ENCODE data around the gene RBM44.

The RBM44 gene

DNA sequence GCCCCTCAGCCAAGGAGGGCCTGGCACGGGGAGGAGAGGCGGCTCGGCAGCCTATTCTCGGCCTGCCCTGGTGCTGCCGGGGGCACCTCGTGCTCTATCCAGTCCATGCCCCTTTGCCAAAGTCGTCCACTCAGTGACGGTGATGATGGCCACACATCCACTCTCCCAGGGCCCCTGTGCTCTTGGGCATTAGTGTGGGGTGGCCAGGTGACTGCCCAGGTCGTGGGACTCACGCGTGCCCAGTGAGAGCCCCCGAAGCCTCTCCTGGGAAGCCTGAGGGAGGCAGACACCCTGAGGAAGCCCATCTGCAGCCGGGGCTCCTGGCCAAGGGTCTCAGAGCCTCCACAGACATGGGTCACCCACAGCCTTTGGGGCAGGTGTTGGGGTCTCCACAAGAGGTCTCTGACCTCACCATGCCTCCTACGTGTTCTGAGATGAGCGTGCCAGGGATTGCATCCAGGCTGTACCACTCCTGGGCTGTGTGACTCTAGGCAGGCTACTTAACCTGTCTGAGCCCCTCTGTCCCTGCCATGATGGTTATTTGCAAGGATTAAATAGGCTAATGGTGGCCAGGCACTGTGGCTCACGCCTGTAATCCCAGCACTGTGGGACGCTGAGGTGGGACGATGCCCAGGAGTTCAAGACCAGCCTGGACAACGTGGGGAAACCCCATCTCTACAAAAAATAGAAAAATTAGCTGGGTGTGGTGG is 73.8 kb downstream of the RBM44 start:
- no peak for DNase-seq

GRCh38 chr2:237873421-237873831 is 74.8 kb downstream of the RBM44 start:
- no peak for DNase-seq

GRCh38 chr2:237873897-237874551 is 75.4 kb downstream of the RBM44 start:
- no peak for DNase-seq

DNA sequence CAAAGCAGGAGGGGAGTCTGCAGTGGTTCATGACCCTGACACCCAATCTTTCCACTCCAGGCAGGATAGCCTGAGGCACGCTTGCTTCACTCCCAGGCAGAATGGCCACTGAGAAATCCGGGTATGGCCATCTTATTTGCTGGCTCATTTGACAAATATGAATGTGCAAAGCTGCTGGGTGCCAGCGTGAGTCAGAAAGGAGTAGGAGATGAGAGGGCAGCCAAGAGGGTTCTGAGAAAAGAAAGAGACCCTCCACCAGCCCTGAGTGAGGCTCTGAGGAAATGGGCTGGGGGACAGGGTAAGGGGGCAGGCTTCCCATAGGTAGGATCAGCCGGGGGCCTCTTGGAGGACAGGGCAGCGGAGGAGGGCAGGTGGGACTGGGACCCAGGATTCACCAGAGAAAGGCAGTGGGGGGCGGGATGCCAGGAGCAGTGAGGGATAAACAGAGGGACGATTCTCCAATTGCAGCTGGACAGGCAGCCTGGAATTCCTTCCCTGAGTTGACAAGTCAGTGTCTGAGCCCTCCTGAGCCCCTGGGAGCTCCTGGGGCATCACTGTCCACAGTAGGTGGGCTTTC is 76.1 kb downstream of the RBM44 start:
- no peak for DNase-seq

DNA sequence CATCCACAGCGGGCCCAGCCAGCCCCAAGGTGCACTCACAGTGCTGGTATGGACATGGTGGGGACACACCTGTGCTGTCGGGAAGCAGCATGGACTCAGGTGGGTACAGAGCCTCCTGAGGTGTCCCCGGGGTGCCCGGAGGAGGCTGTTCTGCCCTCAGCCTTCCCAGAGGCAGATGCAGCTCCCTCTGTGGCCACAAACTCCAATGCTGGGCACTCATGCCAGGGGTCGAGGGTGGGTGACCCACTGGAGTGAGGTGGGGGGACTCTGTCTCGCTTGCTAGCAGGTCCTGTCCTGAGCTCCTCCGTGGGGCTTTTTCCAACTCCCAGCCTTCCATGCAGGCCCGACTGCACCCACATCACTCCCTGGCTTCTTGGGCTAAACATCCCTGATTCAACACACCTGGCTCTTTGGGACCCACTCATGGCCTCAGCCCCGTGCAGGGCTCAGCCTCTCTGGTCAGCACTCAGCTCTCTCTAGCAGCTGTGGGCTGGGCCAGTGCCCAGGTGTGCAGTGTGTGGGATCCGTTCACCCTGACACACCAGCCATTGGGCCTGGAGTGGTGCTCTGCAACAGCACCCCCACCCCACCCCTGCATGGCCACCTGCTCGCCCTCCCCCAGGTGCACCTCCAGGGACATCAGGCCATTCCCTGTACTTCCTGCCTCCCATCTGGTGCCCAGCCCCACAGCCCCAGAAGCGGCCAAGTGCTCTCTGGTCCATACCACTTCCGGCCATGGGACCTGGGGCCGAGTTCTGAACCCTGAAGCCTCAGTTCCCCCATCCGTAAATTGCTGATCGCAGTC is 76.9 kb downstream of the RBM44 start:
- DNase-seq = no peak

- DNase-seq = no peak
Measured at GRCh38 chr2:237876061-237876526, 77.5 kb downstream of the RBM44 start.

- DNase-seq = no peak
Measured at GRCh38 chr2:237876532-237876931, 78.0 kb downstream of the RBM44 start.

GRCh38 chr2:237876951-237877491 is 78.4 kb downstream of the RBM44 start:
- no peak for DNase-seq

- no peak for DNase-seq
Measured at GRCh38 chr2:237877576-237878307, 79.2 kb downstream of the RBM44 start.

DNA sequence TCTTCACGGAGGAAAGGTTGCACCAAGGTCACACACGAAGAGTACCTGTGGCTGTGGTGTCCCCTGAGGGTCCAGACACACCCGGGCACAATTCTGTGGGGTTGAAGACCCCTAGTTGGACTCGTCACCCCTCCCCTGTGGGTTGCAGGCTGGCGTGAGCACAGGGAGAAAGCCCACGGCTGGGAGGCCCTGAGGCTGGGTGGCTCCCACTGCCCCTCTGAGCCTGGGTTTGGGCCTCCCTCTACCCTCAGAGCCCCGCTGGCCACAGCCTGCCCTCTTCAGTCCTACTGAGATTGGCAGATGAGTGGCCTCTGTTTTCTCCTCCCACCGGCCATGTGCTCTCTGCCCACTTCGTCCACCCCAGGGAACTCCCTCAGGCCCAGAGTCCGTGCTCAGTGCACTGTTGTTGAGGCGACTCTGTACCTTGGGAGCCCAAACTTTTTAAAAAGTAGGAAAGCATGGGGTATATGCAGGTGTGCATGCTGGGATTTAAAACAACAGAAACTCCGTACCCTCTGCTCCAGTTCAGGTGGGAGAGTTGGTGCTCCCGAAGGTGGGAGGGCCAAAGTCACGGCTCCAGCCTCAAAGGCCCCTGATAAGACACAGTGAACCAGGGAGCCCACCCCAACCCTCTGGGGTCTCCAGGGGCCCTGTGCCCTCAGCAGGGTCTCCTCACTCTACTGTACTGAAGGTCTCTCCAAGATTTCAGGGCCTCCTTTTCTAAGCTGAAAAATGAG is 79.9 kb downstream of the RBM44 start:
- DNase-seq = no peak

DNA sequence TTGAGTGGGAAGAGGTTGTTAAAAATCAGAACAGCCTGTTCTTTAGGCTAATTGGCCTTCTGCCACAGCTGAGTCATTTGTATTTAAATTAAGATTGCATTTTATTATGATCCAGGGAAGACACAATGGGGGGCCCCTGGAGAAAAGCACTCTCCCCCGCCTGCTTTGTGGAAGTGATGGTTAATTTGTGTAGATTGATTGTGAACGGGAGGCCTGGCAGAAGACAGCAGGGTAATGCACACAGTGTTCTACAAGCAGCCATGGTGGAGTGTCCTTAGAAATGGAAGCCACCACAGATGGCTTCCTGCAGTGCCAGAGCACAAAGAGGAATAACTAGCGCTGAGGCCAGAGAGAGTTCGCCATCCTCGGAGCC is 80.5 kb downstream of the RBM44 start:
- DNase-seq = no peak

- DNase-seq = no peak
Measured at GRCh38 chr2:237879991-237880560, 81.5 kb downstream of the RBM44 start.

- DNase-seq = no peak
Measured at GRCh38 chr2:237882510-237883481, 84.2 kb downstream of the RBM44 start.

GRCh38 chr2:237883951-237884446 is 85.4 kb downstream of the RBM44 start:
- no peak for DNase-seq

DNA sequence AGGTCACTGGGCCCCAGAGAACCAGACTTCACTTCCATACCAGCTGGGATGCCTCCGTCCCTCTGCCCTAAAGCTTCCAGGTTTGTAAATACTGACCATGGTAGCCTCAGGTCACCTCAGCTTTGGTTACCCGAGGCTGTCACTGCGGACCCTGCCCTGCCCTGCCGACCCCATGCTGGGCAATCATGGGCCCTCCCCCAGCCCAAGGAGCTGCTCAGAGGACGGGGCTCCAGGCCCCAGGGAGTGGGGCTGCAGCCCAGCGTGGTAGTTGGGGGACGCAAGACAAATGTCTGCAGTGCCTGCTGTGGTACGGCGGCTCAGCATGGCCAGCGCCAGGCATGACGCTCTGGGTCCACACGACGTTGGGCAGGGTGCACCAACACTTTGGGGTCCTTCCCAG is 86.1 kb downstream of the RBM44 start:
- no peak for DNase-seq

GRCh38 chr2:237885111-237885930 is 86.7 kb downstream of the RBM44 start:
- no peak for DNase-seq

DNA sequence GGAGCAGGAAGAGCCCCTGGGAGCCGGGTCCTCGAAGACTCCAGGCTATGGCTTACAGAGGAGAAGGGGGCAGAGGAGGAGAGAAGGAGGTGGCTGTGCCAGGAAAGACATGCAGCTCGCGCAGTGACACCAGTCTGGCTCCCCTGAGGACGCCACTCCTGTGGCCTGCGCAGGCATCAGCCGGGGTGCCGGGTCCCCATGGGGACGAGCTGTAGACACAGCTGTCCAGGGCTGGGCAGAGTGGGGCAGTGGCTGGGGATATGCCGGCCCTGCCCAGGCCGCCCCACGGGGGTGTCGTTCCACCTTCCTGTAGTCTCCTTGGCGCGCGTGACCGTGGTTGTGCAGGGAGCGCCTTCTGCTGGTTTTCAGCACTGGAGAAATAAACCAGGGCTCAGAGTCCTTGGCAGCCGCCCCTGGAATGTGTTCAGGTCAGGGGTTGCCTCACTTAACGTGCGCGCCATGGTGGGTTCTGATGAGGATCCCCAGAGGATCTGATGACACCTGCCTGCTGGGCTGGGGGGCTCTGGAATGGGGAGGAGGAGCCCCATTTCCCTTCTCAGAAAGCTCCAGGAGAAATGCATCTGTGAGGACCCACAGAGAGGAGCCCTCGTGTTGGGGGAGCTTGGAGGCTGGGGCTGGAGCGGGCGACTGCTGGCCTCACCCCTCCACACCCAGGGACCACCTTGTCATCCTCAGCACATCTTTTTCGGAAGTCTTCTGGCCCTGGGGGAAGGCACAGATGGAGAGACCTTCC is 87.5 kb downstream of the RBM44 start:
- no peak for DNase-seq

Data from NK-92 treated with Interleukin-12 subunit alpha and Interleukin-12 subunit beta, amount 100 ng/mL, for 24 hours (cell line).